ENCODE measurements around the gene KRTAP20-1.

KRTAP20-1 gene

GRCh38 chr21:30623362-30623761 lies 7.1 kb downstream of the KRTAP20-1 start:
- no peaks in the 10 kb centered on the region for H3K4me1 Mint-ChIP-seq (ENCODE audit: low read depth)
- no peaks in the 10 kb centered on the region for H3K36me3 Mint-ChIP-seq
- H3K27me3 Mint-ChIP-seq = no peaks in the 10 kb centered on the region
- no peak overlapping the region for H3K27ac Mint-ChIP-seq
- H3K4me3 Mint-ChIP-seq = no peak overlapping the region
- H3K9me3 Mint-ChIP-seq (ENCODE audit: low read depth) = no peaks in the 10 kb centered on the region

GRCh38 chr21:30625449-30626165 lies 9.4 kb downstream of the KRTAP20-1 start:
- no peaks in the 10 kb centered on the region for H3K36me3 Mint-ChIP-seq
- H3K4me1 Mint-ChIP-seq (ENCODE audit: low read depth) = no peaks in the 10 kb centered on the region
- H3K27ac Mint-ChIP-seq = no peak overlapping the region
- H3K9me3 Mint-ChIP-seq (ENCODE audit: low read depth) = no peaks in the 10 kb centered on the region
- H3K27me3 Mint-ChIP-seq = no peaks in the 10 kb centered on the region
- H3K4me3 Mint-ChIP-seq = no peak overlapping the region

GRCh38 chr21:30628109-30628508 lies 11.9 kb downstream of the KRTAP20-1 start:
- Mint-ChIP-seq H3K36me3 (no peaks in the 10 kb centered on the region), H3K4me3 (no peak overlapping the region), H3K27ac (no peak overlapping the region), H3K4me1 (ENCODE audit: low read depth) (no peaks in the 10 kb centered on the region), H3K9me3 (ENCODE audit: low read depth) (no peaks in the 10 kb centered on the region), H3K27me3 (no peaks in the 10 kb centered on the region)

- Mint-ChIP-seq H3K27ac (no peak overlapping the region), H3K9me3 (ENCODE audit: low read depth) (no peaks in the 10 kb centered on the region), H3K27me3 (no peaks in the 10 kb centered on the region), H3K4me1 (ENCODE audit: low read depth) (no peaks in the 10 kb centered on the region), H3K36me3 (no peaks in the 10 kb centered on the region), H3K4me3 (no peak overlapping the region)
These were observed 13.0 kb downstream of the KRTAP20-1 start for GRCh38 chr21:30629200-30629599.

GRCh38 chr21:30634906-30635305 lies 18.7 kb downstream of the KRTAP20-1 start, which contains the start of gene KRTAP20-2:
Gene KRTAP20-2 (plus strand): TSS chr21:30635206. CDS start chr21:30635264, 58 bp downstream.
- Mint-ChIP-seq H3K9me3 (ENCODE audit: low read depth) (no peaks in the 10 kb centered on the region), H3K4me1 (ENCODE audit: low read depth) (no peaks in the 10 kb centered on the region), H3K4me3 (no peak within 1 kb of the TSS), H3K27ac (no peak within 1 kb of the TSS), H3K27me3 (no peaks in the 10 kb centered on the region), H3K36me3 (no peaks in the 10 kb centered on the region)

- Mint-ChIP-seq H3K4me3 (no peak overlapping the region), H3K9me3 (ENCODE audit: low read depth) (peaks cover 2% of the 10 kb centered on the region), H3K27me3 (peaks cover 2% of the 10 kb centered on the region), H3K36me3 (no peaks in the 10 kb centered on the region), H3K4me1 (ENCODE audit: low read depth) (no peaks in the 10 kb centered on the region), H3K27ac (no peak overlapping the region)
These were observed 22.5 kb downstream of the KRTAP20-1 start for GRCh38 chr21:30638686-30639085.

- Mint-ChIP-seq H3K27me3 (peaks cover 2% of the 10 kb centered on the region), H3K4me3 (no peak within 1 kb of the TSS), H3K27ac (no peak within 1 kb of the TSS), H3K9me3 (ENCODE audit: low read depth) (peaks cover 7% of the 10 kb centered on the region), H3K4me1 (ENCODE audit: low read depth) (no peaks in the 10 kb centered on the region), H3K36me3 (no peaks in the 10 kb centered on the region)
These were observed 26.3 kb downstream of the KRTAP20-1 start, which contains the start of gene KRTAP20-3 for GRCh38 chr21:30642564-30642963. Gene KRTAP20-3 (plus strand): TSS chr21:30642864.

GRCh38 chr21:30646904-30647414 lies 30.7 kb downstream of the KRTAP20-1 start:
- H3K4me3 Mint-ChIP-seq = no peak overlapping the region
- H3K27ac Mint-ChIP-seq = no peak overlapping the region
- H3K4me1 Mint-ChIP-seq (ENCODE audit: low read depth) = no peaks in the 10 kb centered on the region
- H3K27me3 Mint-ChIP-seq = no peaks in the 10 kb centered on the region
- H3K9me3 Mint-ChIP-seq (ENCODE audit: low read depth) = peaks cover 7% of the 10 kb centered on the region
- H3K36me3 Mint-ChIP-seq = no peaks in the 10 kb centered on the region

- Mint-ChIP-seq H3K9me3 (ENCODE audit: low read depth) (no peaks in the 10 kb centered on the region), H3K4me3 (no peak overlapping the region), H3K36me3 (no peaks in the 10 kb centered on the region)
These were observed 36.7 kb downstream of the KRTAP20-1 start for GRCh38 chr21:30652891-30653290.

More at GRCh38 chr21:30652891-30653290, 36.7 kb downstream of the KRTAP20-1 start:
- no peaks in the 10 kb centered on the region for H3K4me1 Mint-ChIP-seq (ENCODE audit: low read depth)
- no peaks in the 10 kb centered on the region for H3K27me3 Mint-ChIP-seq
- no peak overlapping the region for H3K27ac Mint-ChIP-seq

All from activated naive CD8-positive, alpha-beta T cell (primary cell).